ENCODE data around the gene PRSS56.

Gene PRSS56

GRCh38 chr2:232519581-232520438 lies at the start of gene PRSS56:
Gene PRSS56 (plus strand): TSS chr2:232520388. CDS start chr2:232520599, 211 bp downstream.
- no peak for DNase-seq

GRCh38 chr2:232473467-232473890 lies 46.7 kb upstream of the PRSS56 start:
- DNase-seq, result no peak

GRCh38 chr2:232476045-232476444 lies 44.1 kb upstream of the PRSS56 start:
- no peak for DNase-seq

GRCh38 chr2:232476791-232477190 lies 43.4 kb upstream of the PRSS56 start:
- no peak for DNase-seq

- DNase-seq, result no peak
Observed at GRCh38 chr2:232477751-232478510, 42.3 kb upstream of the PRSS56 start.

- DNase-seq, result no peak
Observed at GRCh38 chr2:232478571-232479340, 41.4 kb upstream of the PRSS56 start.

- DNase-seq, result no peak
Observed at GRCh38 chr2:232479341-232480200, 40.6 kb upstream of the PRSS56 start.

- no peak for DNase-seq
Observed at GRCh38 chr2:232480201-232481190, 39.7 kb upstream of the PRSS56 start.

- DNase-seq, result no peak
Observed at GRCh38 chr2:232481322-232482140, 38.7 kb upstream of the PRSS56 start.

- DNase-seq, result no peak
Observed at GRCh38 chr2:232482301-232483238, 37.6 kb upstream of the PRSS56 start.

- DNase-seq, result no peak
Observed at GRCh38 chr2:232483311-232483922, 36.8 kb upstream of the PRSS56 start.

- no peak for DNase-seq
Observed at GRCh38 chr2:232483923-232484627, 36.1 kb upstream of the PRSS56 start.

- DNase-seq, result no peak
Observed at GRCh38 chr2:232484628-232485347, 35.4 kb upstream of the PRSS56 start.

GRCh38 chr2:232485348-232485756 lies 34.8 kb upstream of the PRSS56 start:
- no peak for DNase-seq

GRCh38 chr2:232485757-232486557 lies 34.2 kb upstream of the PRSS56 start:
- no peak for DNase-seq
